Kidney (tissue), 14 donors: ENCODE results near the gene ZNF595. TPM values are rescaled to one million over a fixed set of nuclear protein-coding genes. Genes with fewer than 3 reads are reported as not detected.
A peak's percentile ranks its signal among the peaks of the same experiment; 100 is the strongest.
"Not testable (repeated sequence)": the region's sequence is repeated elsewhere in the genome, so short reads cannot be mapped to it uniquely, and the experiment has no call there.

Experiments
- DNase-seq, 5 donors: peaks; one replicate each; pipeline ENCODE4 v3.0.0-alpha.2; 2013 to 2020
- FAIRE-seq: peaks from 2 replicates; lab custom pipeline; 2012; peaks lifted over from hg19 to GRCh38; lab: Jason Lieb, UNC
- H3K27ac ChIP-seq, 2 donors: one replicate each; pipeline ENCODE4 v1.7.0; 2013; ENCODE audit warnings: low read depth in 2 of 2, low read length in 2 of 2, inconsistent platforms in 1 of 2
- H3K27me3 ChIP-seq: one replicate; pipeline ENCODE4 v1.7.1; 2013; ENCODE audit warnings: low read length, inconsistent platforms; ENCODE audit not compliant: control insufficient read depth, insufficient read depth
- H3K36me3 ChIP-seq, 3 donors: one replicate each; pipeline versions ENCODE4 v1.7.0 to v1.7.1; 2013; ENCODE audit warnings: low read length in 3 of 3, control low read depth in 1 of 3, inconsistent platforms in 1 of 3; ENCODE audit not compliant: insufficient read depth in 3 of 3, control insufficient read depth in 2 of 3
- H3K4me1 ChIP-seq, 3 donors: one replicate each; pipeline versions ENCODE4 v1.7.0 to v1.7.1; 2013; ENCODE audit warnings: low read length in 3 of 3, inconsistent platforms in 1 of 3, low read depth in 1 of 3; ENCODE audit not compliant: control insufficient read depth in 2 of 3, insufficient read depth in 2 of 3
- H3K4me3 ChIP-seq, 3 donors: one replicate each; pipeline versions ENCODE4 v1.7.0 to v1.8.1; 2013; ENCODE audit warnings: low read length in 3 of 3, control low read depth in 1 of 3, inconsistent platforms in 1 of 3
- H3K9ac ChIP-seq, 3 donors: one replicate each; pipeline versions ENCODE4 v1.7.0 to v1.7.1; 2013; ENCODE audit warnings: low read length in 3 of 3, control low read depth in 1 of 3, inconsistent platforms in 1 of 3
- H3K9me3 ChIP-seq, 3 donors: one replicate each; pipeline versions ENCODE4 v1.7.0 to v1.7.1; 2013; ENCODE audit warnings: low read length in 3 of 3, control low read depth in 1 of 3, inconsistent platforms in 1 of 3; ENCODE audit not compliant: control insufficient read depth in 2 of 3, insufficient read depth in 1 of 3
- CTCF ChIP-seq: IDR thresholded peaks from 3 replicates; pipeline ENCODE4 v1.5.1; 2012; ENCODE audit warnings: mild to moderate bottlenecking, moderate library complexity, borderline replicate concordance; ENCODE audit not compliant: insufficient read depth; ENCODE audit errors: extremely low read depth
- intact Hi-C: fragments of 100-400 bp; cut with DNase I; formaldehyde crosslinking; loops from one replicate; pipeline ENCODE4 v1.11.1; 2022
- polyA plus RNA-seq: library from polyadenylated mRNA; stranded (reverse); fragments of 350-450 nt; fragmentation: Illumina TruSeq; extraction: RNeasy Lipid Tissue Mini Kit (QIAGEN cat#74804); gene quantifications from one replicate; pipeline ENCODE4 v1.2.3, GENCODE V29; 2014; ENCODE audit warnings: low read depth, low replicate concordance; ENCODE audit not compliant: insufficient read depth
- total RNA-seq: library from RNA; stranded (reverse); fragmentation: NEBNext Ultra II Directional; extraction: Animal tissue kit (Norgen Biotek cat#: 25700); gene quantifications from one replicate; pipeline ENCODE4 v1.2.1, GENCODE V29; 2021
- donor health status: control.
- donor health status: control.
- donor health status: control.
- donor health status: control.
- donor health status: control.
- donor health status: DM: yes; HTN: yes; CAD: no.
- donor health status: Normal renal cell carcinoma (clear cell type).

ZNF595 gene
- total and polyA plus RNA-seq, 2 donors from 2014 or later = 6.0 to 18.3 TPM

- H3K36me3 ChIP-seq = no peaks in the 10 kb centered on the region
- no peak for FAIRE-seq
These were observed 68.4 kb downstream of the ZNF595 start for GRCh38 chr4:121408-122084.

GRCh38 chr4:123922-124274 lies 70.8 kb downstream of the ZNF595 start:
- intact Hi-C loops, H3K27me3 ChIP-seq, H3K9me3 ChIP-seq, DNase-seq, FAIRE-seq: not testable (repeated sequence)
- Histone ChIP-seq H3K27ac (peak overlapping the region; percentile 48 to 64), H3K4me1 (peaks cover 0 to 12% (median 6%) of the 10 kb centered on the region in 3 donors), H3K9ac (peak overlapping the region in 2 of 3 donors; percentile 8 to 83), H3K4me3 (peak overlapping the region; percentile 49 to 97 (median 95)), H3K36me3 (peaks cover 0 to 14% (median 0%) of the 10 kb centered on the region in 3 donors)

More at GRCh38 chr4:121408-122084, 68.4 kb downstream of the ZNF595 start:
- H3K4me3 ChIP-seq = no peak overlapping the region
- H3K9me3 ChIP-seq = no peaks in the 10 kb centered on the region
- intact Hi-C loops = no loop called here
- no peak overlapping the region for H3K27ac ChIP-seq
- no peak for TF ChIP-seq CTCF
- no peak for DNase-seq
- no peak overlapping the region for H3K9ac ChIP-seq
- no peaks in the 10 kb centered on the region for H3K27me3 ChIP-seq
- peaks cover 0 to 12% (median 6%) of the 10 kb centered on the region in 3 donors for H3K4me1 ChIP-seq

GRCh38 chr4:124275-125081 lies 71.4 kb downstream of the ZNF595 start, which contains the start of gene ZNF718:
Gene ZNF718 (plus strand): TSS chr4:124501. CDS start chr4:124671, 170 bp downstream.
- Histone ChIP-seq H3K27ac (peak within 1 kb of the TSS; percentile 52 to 88), H3K27me3 (no peaks in the 10 kb centered on the region), H3K36me3 (peaks cover 0 to 14% (median 0%) of the 10 kb centered on the region in 3 donors), H3K9ac (peak within 1 kb of the TSS; percentile 1 to 94 (median 83)), H3K4me1 (peaks cover 0 to 12% (median 6%) of the 10 kb centered on the region in 3 donors), H3K9me3 (no peaks in the 10 kb centered on the region), H3K4me3 (peak within 1 kb of the TSS; percentile 65 to 97 (median 95))
- DNase-seq = peak; percentile 96 to 99 (median 97)
- intact Hi-C loops = no loop called here
- TF ChIP-seq CTCF = no peak
- peak; percentile 17 for FAIRE-seq
